GM18498 (cell line): ENCODE data around the gene AGTPBP1.
"Not testable (repeated sequence)": the region's sequence is repeated elsewhere in the genome, so short reads cannot be mapped to it uniquely, and the experiment has no call there.

Source experiments
- ATAC-seq: cut with Tn5 transposase; IDR thresholded peaks from one replicate; pipeline ENCODE4 v1.9.1; 2021; ENCODE audit warnings: mild to moderate bottlenecking, moderate library complexity; ENCODE audit not compliant: unreplicated experiment

AGTPBP1 gene

GRCh38 chr9:85631809-85632208, 109.9 kb downstream of the AGTPBP1 start:
- no peak for ATAC-seq

GRCh38 chr9:85630676-85631075, 111.1 kb downstream of the AGTPBP1 start:
- ATAC-seq = no peak

GRCh38 chr9:85617141-85617670, 124.5 kb downstream of the AGTPBP1 start:
- ATAC-seq = no peak

- ATAC-seq = no peak
These were observed 126.0 kb downstream of the AGTPBP1 start for GRCh38 chr9:85615792-85616191.

GRCh38 chr9:85610074-85610860, 131.5 kb downstream of the AGTPBP1 start:
- peak; percentile 93 for ATAC-seq

- no peak for ATAC-seq
These were observed 135.8 kb downstream of the AGTPBP1 start for GRCh38 chr9:85605905-85606304.

- no peak for ATAC-seq
These were observed 137.8 kb downstream of the AGTPBP1 start for GRCh38 chr9:85603936-85604335.

GRCh38 chr9:85602742-85603141, 139.0 kb downstream of the AGTPBP1 start:
- ATAC-seq = no peak

- no peak for ATAC-seq
These were observed 141.0 kb downstream of the AGTPBP1 start for GRCh38 chr9:85600675-85601263.

GRCh38 chr9:85599540-85600105, 142.1 kb downstream of the AGTPBP1 start:
- no peak for ATAC-seq

GRCh38 chr9:85594316-85594715, 147.4 kb downstream of the AGTPBP1 start:
- ATAC-seq = no peak

- ATAC-seq = no peak
These were observed 155.1 kb downstream of the AGTPBP1 start for GRCh38 chr9:85586684-85587083.

GRCh38 chr9:85577353-85577952, 164.3 kb downstream of the AGTPBP1 start:
- no peak for ATAC-seq

GRCh38 chr9:85575868-85576267, 165.9 kb downstream of the AGTPBP1 start:
- ATAC-seq = no peak

- ATAC-seq = not testable (repeated sequence)
These were observed 168.2 kb downstream of the AGTPBP1 start for GRCh38 chr9:85573546-85573945.

GRCh38 chr9:85572917-85573316, 168.8 kb downstream of the AGTPBP1 start:
- not testable (repeated sequence) for ATAC-seq

GRCh38 chr9:85569988-85570387, 171.8 kb downstream of the AGTPBP1 start:
- no peak for ATAC-seq

- no peak for ATAC-seq
These were observed 182.2 kb downstream of the AGTPBP1 start for GRCh38 chr9:85559526-85559925.

- no peak for ATAC-seq
These were observed 187.4 kb downstream of the AGTPBP1 start for GRCh38 chr9:85554349-85554748.

GRCh38 chr9:85553475-85553874, 188.3 kb downstream of the AGTPBP1 start:
- no peak for ATAC-seq

- no peak for ATAC-seq
These were observed 194.2 kb downstream of the AGTPBP1 start for GRCh38 chr9:85547599-85547998.
